A549 (cell line): ENCODE data around the gene NUFIP2. TPM values are rescaled to one million over a fixed set of nuclear protein-coding genes. Genes with fewer than 3 reads are reported as not detected.
"Not testable (repeated sequence)": the region's sequence is repeated elsewhere in the genome, so short reads cannot be mapped to it uniquely, and the experiment has no call there.

Experiments
- ATAC-seq, 2 experiments: fragments of 200-7000 bp in 1 of 2; fragments of >200 bp in 1 of 2; cut with Nextera tagmentation in 1 of 2; cut with Tn5 transposase in 1 of 2; 3 replicates each; pipeline versions ENCODE4 v1.8.0 to v1.9.1; 2018 to 2020; ENCODE audit warnings: mild to moderate bottlenecking in 1 of 2, moderate library complexity in 1 of 2
- CTCF ChIA-PET: fragments of 300-600 bp; sonication (Branson Sonifier 250); formaldehyde crosslinking; extraction: SDS; loops from one replicate; lab custom pipeline; 2021; ENCODE audit warnings: antibody characterized with exemption, inconsistent platforms; lab: Yijun Ruan, JAX
- POLR2A ChIA-PET: fragments of 350-600 bp; formaldehyde crosslinking; extraction: SDS; loops from one replicate; lab custom pipeline; 2021; ENCODE audit warnings: antibody characterized with exemption, inconsistent platforms; lab: Yijun Ruan, JAX
- DNase-seq, 2 experiments: peaks; one replicate each; pipeline versions ENCODE4 v3.0.0 to v3.0.0-alpha.2; 2011 to 2016; ENCODE audit warnings: low read depth in 1 of 2, low spot score in 1 of 2
- FAIRE-seq: peaks from 2 replicates; lab custom pipeline; 2011; peaks lifted over from hg19 to GRCh38; lab: Jason Lieb, UNC
- H3K27ac ChIP-seq, 2 experiments: fragments of >200 bp; sonication (Bioruptor Twin); formaldehyde crosslinking; 3 replicates each; pipeline ENCODE4 v1.5.1; 2016 to 2017
- H3K4me1 ChIP-seq: fragments of >200 bp; sonication (Bioruptor Twin); formaldehyde crosslinking; 3 replicates; pipeline ENCODE4 v1.6.1; 2016
- H3K4me2 ChIP-seq: fragments of >200 bp; sonication (Bioruptor Twin); formaldehyde crosslinking; 3 replicates; pipeline ENCODE4 v1.6.1; 2016
- H3K4me3 ChIP-seq: fragments of >200 bp; sonication (Bioruptor Twin); formaldehyde crosslinking; 3 replicates; pipeline ENCODE4 v1.5.1; 2016
- H3K9me3 ChIP-seq: fragments of >200 bp; sonication (Bioruptor Twin); formaldehyde crosslinking; 3 replicates; pipeline ENCODE4 v1.6.1; 2016
- CBX8 ChIP-seq: fragments of 200-600 bp; sonication (generic); IDR thresholded peaks from 2 replicates; pipeline ENCODE4 v1.6.1; 2016
- CHD2 ChIP-seq: fragments of 150-350 bp; IDR thresholded peaks from 2 replicates; pipeline ENCODE4 v1.6.1; 2014; ENCODE audit warnings: low read length; ENCODE audit not compliant: partially characterized antibody
- ESRRA ChIP-seq: fragments of 150-350 bp; IDR thresholded peaks from 2 replicates; pipeline ENCODE4 v1.6.1; 2014; ENCODE audit warnings: mild to moderate bottlenecking, low read length, borderline replicate concordance
- FOSL2 ChIP-seq, 2 experiments: fragments of 450-650 bp in 1 of 2; fragments of >200 bp in 1 of 2; sonication (Bioruptor Twin) in 1 of 2; formaldehyde crosslinking; IDR thresholded peaks; 2 replicates each; pipeline versions ENCODE4 v1.5.0 to v1.6.1; 2016 to 2020; ENCODE audit warnings: mild to moderate bottlenecking in 1 of 2, moderate library complexity in 1 of 2
- HOXA7 ChIP-seq: fragments of 250-450 bp; sonication (Bioruptor Pico); IDR thresholded peaks from 2 replicates; pipeline ENCODE4 v1.5.0; 2020; ENCODE audit warnings: mild to moderate bottlenecking, moderate library complexity
- KDM5A ChIP-seq: fragments of 200-600 bp; sonication (generic); IDR thresholded peaks from 2 replicates; pipeline ENCODE4 v1.6.1; 2016; ENCODE audit warnings: antibody characterized with exemption, mild to moderate bottlenecking
- MYC ChIP-seq: IDR thresholded peaks from 2 replicates; pipeline ENCODE4 v1.6.1; 2012; ENCODE audit warnings: mild to moderate bottlenecking, inconsistent platforms, low read length, improper control_type of control experiment, borderline replicate concordance
- NPAS2 ChIP-seq: fragments of 250-450 bp; sonication (Bioruptor Pico); IDR thresholded peaks from 2 replicates; pipeline ENCODE4 v1.8.0; 2022; ENCODE audit warnings: mild to moderate bottlenecking, moderate library complexity, borderline replicate concordance
- NR3C1 ChIP-seq: fragments of >200 bp; sonication (Bioruptor Twin); formaldehyde crosslinking; IDR thresholded peaks from 3 replicates; pipeline ENCODE4 v1.6.1; 2017
- PHF8 ChIP-seq: fragments of 200-600 bp; sonication (generic); IDR thresholded peaks from 2 replicates; pipeline ENCODE4 v1.6.1; 2016; ENCODE audit warnings: low read depth, mild to moderate bottlenecking, antibody characterized with exemption, moderate library complexity, borderline replicate concordance
- WGBS: methylation state at CpG from one replicate; pipeline ENCODE4 v1.1.6; 2017; ENCODE audit errors: missing lambda C conversion rate; 5-methylcytosine and 5-hydroxymethylcytosine counted together
- polyA plus RNA-seq, 4 experiments: library from polyadenylated mRNA; depleted of rRNA in 3 of 4; stranded (reverse); fragments of >200 nt; fragmentation: RNase III in 1 of 4; extraction: RNeasy Plus Mini Kit Qiagen cat#74134 plus additional on column Dnase treatment in 1 of 4; gene quantifications; 2 replicates in 3 of 4; 3 replicates in 1 of 4; pipeline ENCODE4 v1.2.3, GENCODE V29; 2011 to 2017
- TF ChIP-seq, protein P1 (sequence below): fragments of >200 bp; sonication (Bioruptor Twin); formaldehyde crosslinking; IDR thresholded peaks from 3 replicates; pipeline ENCODE4 v1.5.1; 2016
- TF ChIP-seq, protein P2 (sequence below): IDR thresholded peaks from 2 replicates; pipeline ENCODE4 v1.6.1; 2012
- TF ChIP-seq, protein P3 (sequence below): fragments of 450-650 bp; IDR thresholded peaks from 2 replicates; pipeline ENCODE4 v1.6.1; 2014; ENCODE audit warnings: antibody characterized with exemption
- TF ChIP-seq, protein P4 (sequence below): fragments of >200 bp; sonication (Bioruptor Twin); formaldehyde crosslinking; IDR thresholded peaks from 2 replicates; pipeline ENCODE4 v1.6.1; 2016
- TF ChIP-seq, protein P5 (sequence below): fragments of 250-450 bp; sonication (Bioruptor Pico); IDR thresholded peaks from 2 replicates; pipeline ENCODE4 v1.5.0; 2021; ENCODE audit warnings: mild to moderate bottlenecking, moderate library complexity, borderline replicate concordance

Gene NUFIP2
- polyA plus RNA-seq, 2 of the 4 experiments (the other 2 are of a cell fraction): 29.4 to 33.1 TPM

DNA sequence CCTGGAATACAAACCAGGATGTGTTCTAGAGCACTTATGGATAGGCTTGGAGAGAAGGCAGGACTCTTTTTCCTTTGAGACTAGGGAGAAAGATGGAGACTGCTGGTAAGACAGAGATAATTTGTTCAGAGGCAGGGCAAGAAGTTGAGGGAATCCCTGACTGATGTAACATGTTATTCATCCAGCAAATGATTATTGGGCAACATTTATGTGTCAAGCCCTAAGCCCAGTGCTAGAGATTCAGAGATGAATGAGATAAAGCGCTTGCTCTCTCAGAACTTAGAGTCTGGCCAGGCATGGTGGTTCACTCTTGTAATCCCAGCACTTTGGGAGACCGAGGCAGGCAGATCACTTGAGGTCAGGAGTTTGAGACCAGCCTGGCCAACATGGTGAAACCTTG, 47.8 kb upstream of the NUFIP2 start:
- no peaks in the 10 kb centered on the region for H3K9me3 ChIP-seq
- no peak for TF ChIP-seq NR3C1
- TF ChIP-seq, protein P1, sequence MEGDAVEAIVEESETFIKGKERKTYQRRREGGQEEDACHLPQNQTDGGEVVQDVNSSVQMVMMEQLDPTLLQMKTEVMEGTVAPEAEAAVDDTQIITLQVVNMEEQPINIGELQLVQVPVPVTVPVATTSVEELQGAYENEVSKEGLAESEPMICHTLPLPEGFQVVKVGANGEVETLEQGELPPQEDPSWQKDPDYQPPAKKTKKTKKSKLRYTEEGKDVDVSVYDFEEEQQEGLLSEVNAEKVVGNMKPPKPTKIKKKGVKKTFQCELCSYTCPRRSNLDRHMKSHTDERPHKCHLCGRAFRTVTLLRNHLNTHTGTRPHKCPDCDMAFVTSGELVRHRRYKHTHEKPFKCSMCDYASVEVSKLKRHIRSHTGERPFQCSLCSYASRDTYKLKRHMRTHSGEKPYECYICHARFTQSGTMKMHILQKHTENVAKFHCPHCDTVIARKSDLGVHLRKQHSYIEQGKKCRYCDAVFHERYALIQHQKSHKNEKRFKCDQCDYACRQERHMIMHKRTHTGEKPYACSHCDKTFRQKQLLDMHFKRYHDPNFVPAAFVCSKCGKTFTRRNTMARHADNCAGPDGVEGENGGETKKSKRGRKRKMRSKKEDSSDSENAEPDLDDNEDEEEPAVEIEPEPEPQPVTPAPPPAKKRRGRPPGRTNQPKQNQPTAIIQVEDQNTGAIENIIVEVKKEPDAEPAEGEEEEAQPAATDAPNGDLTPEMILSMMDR: no peak
- no peak overlapping the region for H3K4me2 ChIP-seq
- no peaks in the 10 kb centered on the region for H3K4me1 ChIP-seq
- H3K4me3 ChIP-seq: no peak overlapping the region
- CTCF ChIA-PET: interaction anchor here (1.7 kb wide), 1 partner anchor 28 kb away, joined by 5 read pairs; no protein-coding TSS in a partner anchor
- WGBS: 46% methylated on average over 2 of the region's 2 CpGs
- FAIRE-seq (no peak), ATAC-seq (peak; percentile 50 to 73; a peak in 5 of 6 replicates), DNase-seq (no peak)
- POLR2A ChIA-PET: no interaction called here
- H3K27ac ChIP-seq: no peak overlapping the region

DNA sequence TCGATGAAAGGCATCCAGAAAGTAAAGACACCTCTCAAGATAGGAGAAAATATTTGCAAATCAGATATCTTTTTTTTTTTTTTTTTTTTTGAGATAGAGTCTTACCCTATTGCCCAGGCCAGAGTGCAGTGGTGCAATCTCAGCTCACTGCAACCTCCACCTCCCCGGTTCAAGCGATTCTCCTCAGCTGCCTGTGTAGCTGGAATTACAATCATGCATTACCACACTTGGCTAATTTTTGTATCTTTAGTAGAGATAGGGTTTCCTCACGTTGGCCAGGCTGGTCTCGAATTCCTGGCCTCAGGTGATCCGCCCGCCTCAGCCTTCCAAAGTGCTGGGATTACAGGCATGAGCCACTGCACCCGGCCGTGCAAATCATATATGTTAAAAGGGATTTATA, 45.1 kb upstream of the NUFIP2 start:
- WGBS: 56% methylated on average over 9 of the region's 9 CpGs
- H3K4me2 ChIP-seq, H3K9me3 ChIP-seq, FAIRE-seq, ATAC-seq, POLR2A ChIA-PET, DNase-seq, H3K4me3 ChIP-seq, H3K4me1 ChIP-seq, H3K27ac ChIP-seq: not testable (repeated sequence)
- CTCF ChIA-PET: interaction anchor here (1.1 to 1.5 kb wide), 4 partner anchors 9 to 31 kb away, joined by 3 to 8 read pairs (median 5); no protein-coding TSS in a partner anchor

DNA sequence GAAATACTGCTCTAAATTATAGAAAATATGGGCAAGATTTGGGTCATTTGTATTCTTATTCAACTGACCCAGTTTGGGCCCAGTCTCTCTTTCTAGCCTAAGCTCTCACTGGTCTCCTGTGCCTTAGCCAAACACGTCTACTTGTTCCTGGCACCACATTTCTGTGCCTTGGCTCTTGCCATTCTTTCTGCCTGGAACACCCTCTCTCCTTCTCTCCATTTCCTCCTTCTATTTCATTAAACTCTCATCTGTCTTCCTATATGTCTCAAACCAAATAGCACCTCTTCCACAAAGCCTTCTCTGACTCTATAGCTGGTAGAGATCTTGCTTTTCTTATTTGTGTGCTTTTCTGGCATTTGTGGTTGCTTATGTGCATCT, 37.7 kb upstream of the NUFIP2 start:
- no peak for FAIRE-seq
- ATAC-seq: 0 out of 6 replicates have a peak, but pooled peaks of 1 of the 2 experiments have one; percentile 39
- ChIA-PET POLR2A (interaction anchor here (0.9 kb wide), 1 partner anchor 38 kb away, joined by 3 read pairs; the partner anchor contains the start of gene NUFIP2), CTCF (interaction anchor here (0.7 to 2.2 kb wide), 6 partner anchors 11 to 186 kb away, joined by 3 to 7 read pairs (median 5); no protein-coding TSS in a partner anchor)
- WGBS: 46% methylated on average over 1 of the region's 1 CpG
- H3K4me2 ChIP-seq: no peak overlapping the region
- H3K27ac ChIP-seq: no peak overlapping the region
- no peaks in the 10 kb centered on the region for H3K4me1 ChIP-seq
- no peak for TF ChIP-seq CBX8
- no peak for DNase-seq
- H3K9me3 ChIP-seq: no peaks in the 10 kb centered on the region
- H3K4me3 ChIP-seq: no peak overlapping the region

DNA sequence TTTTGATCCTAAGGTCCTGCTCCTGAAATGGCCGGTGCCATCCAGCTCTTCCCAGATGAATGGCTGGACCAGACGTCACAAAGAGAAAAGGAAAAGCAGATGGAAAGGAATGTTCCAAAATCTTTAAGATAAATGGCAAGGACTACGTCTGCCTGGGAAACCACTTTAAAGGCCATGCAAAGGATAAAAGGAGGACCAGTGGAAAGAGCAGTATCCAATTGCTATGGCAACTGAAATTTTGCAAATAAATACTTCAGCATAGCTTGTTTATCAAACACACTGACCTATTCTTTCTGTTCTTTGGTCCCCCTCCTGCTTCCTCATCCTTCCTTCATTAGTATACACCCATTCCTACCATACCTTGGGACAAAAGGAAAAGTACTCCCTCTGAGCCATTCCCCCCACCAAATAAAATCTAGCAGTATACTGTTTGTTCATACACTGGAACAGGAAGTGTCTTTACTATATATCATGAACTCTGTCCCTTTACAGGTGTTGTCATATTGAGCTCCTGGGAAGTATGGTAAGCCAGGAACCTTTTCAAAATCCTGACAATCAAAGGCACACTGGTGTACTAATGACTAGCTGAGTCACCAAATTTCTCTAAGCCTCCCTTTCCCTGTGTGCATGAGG, 37.2 kb upstream of the NUFIP2 start:
- Histone ChIP-seq H3K4me1 (no peaks in the 10 kb centered on the region), H3K4me3 (no peak overlapping the region), H3K27ac (no peak overlapping the region), H3K4me2 (no peak overlapping the region), H3K9me3 (no peaks in the 10 kb centered on the region)
- DNase-seq (peak in 1 of 2 experiments; percentile 16), ATAC-seq (peak; percentile 62 to 65; a peak in 5 of 6 replicates), FAIRE-seq (no peak)
- CTCF ChIA-PET: interaction anchor here (0.9 to 2.2 kb wide), 4 partner anchors 13 to 182 kb away, joined by 3 to 7 read pairs (median 6); no protein-coding TSS in a partner anchor
- WGBS: 76% methylated on average over 3 of the region's 3 CpGs
- TF ChIP-seq, protein P2, sequence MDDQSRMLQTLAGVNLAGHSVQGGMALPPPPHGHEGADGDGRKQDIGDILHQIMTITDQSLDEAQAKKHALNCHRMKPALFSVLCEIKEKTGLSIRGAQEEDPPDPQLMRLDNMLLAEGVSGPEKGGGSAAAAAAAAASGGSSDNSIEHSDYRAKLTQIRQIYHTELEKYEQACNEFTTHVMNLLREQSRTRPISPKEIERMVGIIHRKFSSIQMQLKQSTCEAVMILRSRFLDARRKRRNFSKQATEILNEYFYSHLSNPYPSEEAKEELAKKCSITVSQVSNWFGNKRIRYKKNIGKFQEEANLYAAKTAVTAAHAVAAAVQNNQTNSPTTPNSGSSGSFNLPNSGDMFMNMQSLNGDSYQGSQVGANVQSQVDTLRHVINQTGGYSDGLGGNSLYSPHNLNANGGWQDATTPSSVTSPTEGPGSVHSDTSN: no peak
- TF ChIP-seq MYC (no peak), KDM5A (no peak), PHF8 (no peak), ESRRA (no peak), HOXA7 (CRISPR knock-in tag) (no peak), CHD2 (no peak), FOSL2 (IDR thresholded peaks at IDR 0.05) (no peak), FOSL2 (CRISPR knock-in tag; IDR thresholded peaks at IDR 0.05) (no peak), CBX8 (no peak), NPAS2 (no peak)
- TF ChIP-seq, protein P3, sequence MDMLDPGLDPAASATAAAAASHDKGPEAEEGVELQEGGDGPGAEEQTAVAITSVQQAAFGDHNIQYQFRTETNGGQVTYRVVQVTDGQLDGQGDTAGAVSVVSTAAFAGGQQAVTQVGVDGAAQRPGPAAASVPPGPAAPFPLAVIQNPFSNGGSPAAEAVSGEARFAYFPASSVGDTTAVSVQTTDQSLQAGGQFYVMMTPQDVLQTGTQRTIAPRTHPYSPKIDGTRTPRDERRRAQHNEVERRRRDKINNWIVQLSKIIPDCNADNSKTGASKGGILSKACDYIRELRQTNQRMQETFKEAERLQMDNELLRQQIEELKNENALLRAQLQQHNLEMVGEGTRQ: no peak
- TF ChIP-seq, protein P4, sequence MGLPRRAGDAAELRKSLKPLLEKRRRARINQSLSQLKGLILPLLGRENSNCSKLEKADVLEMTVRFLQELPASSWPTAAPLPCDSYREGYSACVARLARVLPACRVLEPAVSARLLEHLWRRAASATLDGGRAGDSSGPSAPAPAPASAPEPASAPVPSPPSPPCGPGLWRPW: no peak
- TF ChIP-seq, protein P5, sequence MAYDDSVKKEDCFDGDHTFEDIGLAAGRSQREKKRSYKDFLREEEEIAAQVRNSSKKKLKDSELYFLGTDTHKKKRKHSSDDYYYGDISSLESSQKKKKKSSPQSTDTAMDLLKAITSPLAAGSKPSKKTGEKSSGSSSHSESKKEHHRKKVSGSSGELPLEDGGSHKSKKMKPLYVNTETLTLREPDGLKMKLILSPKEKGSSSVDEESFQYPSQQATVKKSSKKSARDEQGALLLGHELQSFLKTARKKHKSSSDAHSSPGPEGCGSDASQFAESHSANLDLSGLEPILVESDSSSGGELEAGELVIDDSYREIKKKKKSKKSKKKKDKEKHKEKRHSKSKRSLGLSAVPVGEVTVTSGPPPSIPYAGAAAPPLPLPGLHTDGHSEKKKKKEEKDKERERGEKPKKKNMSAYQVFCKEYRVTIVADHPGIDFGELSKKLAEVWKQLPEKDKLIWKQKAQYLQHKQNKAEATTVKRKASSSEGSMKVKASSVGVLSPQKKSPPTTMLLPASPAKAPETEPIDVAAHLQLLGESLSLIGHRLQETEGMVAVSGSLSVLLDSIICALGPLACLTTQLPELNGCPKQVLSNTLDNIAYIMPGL (CRISPR knock-in tag): no peak
- POLR2A ChIA-PET: interaction anchor here (0.8 kb wide), 1 partner anchor 37 kb away, joined by 3 read pairs; the partner anchor contains the start of gene NUFIP2
